Uterus (tissue), 4 donors: ENCODE measurements around the gene RNF151. TPM values are rescaled to one million over a fixed set of nuclear protein-coding genes. Genes with fewer than 3 reads are reported as not detected.

Source experiments
- DNase-seq, 2 donors: peaks; one replicate each; pipeline ENCODE4 v3.0.0-alpha.2; 2019 to 2020
- H3K27ac ChIP-seq, 2 donors: fragments of 200-600 bp; sonication (generic); 1 replicate in 1 of 2; 2 replicates in 1 of 2; pipeline ENCODE4 v1.5.1; 2016 to 2018
- H3K27me3 ChIP-seq, 2 donors: fragments of 200-600 bp; sonication (generic); one replicate each; pipeline ENCODE4 v1.5.1; 2018 to 2019; ENCODE audit warnings: control low read depth in 1 of 2
- H3K36me3 ChIP-seq, 2 donors: fragments of 200-600 bp; sonication (generic); one replicate each; pipeline ENCODE4 v1.5.1; 2019; ENCODE audit warnings: control low read depth in 1 of 2
- H3K4me1 ChIP-seq, 2 donors: fragments of 200-600 bp; sonication (generic); one replicate each; pipeline ENCODE4 v1.5.1; 2018 to 2019; ENCODE audit warnings: control low read depth in 1 of 2
- H3K4me3 ChIP-seq, 2 donors: fragments of 200-600 bp; sonication (generic); 1 replicate in 1 of 2; 2 replicates in 1 of 2; pipeline ENCODE4 v1.5.1; 2018 to 2019; ENCODE audit warnings: mild to moderate bottlenecking in 1 of 2
- H3K9me3 ChIP-seq, 2 donors: fragments of 200-600 bp; sonication (generic); one replicate each; pipeline ENCODE4 v1.5.1; 2019; ENCODE audit warnings: control low read depth in 1 of 2
- POLR2A ChIP-seq, 2 donors: fragments of 450-650 bp; IDR thresholded peaks; one replicate each; pipeline ENCODE4 v1.6.1; 2016; ENCODE audit warnings: antibody characterized with exemption in 2 of 2, mild to moderate bottlenecking in 1 of 2, moderate library complexity in 1 of 2
- intact Hi-C: fragments of 100-400 bp; cut with DNase I; formaldehyde crosslinking; loops from one replicate; pipeline ENCODE4 v1.15.1; 2023; ENCODE audit warnings: low total_unique reads
- total RNA-seq, 4 donors: library from RNA; depleted of rRNA in 3 of 4; stranded (reverse); fragments of >200 nt in 3 of 4; gene quantifications; one replicate each; pipeline versions ENCODE4 v1.1.0 to v1.2.4, GENCODE V29; 2014 to 2023
- TF ChIP-seq, protein P1 (sequence below), 4 experiments: fragments of 200-600 bp in 2 of 4; fragments of 450-650 bp in 2 of 4; sonication (generic) in 2 of 4; IDR thresholded peaks; one replicate each; pipeline ENCODE4 v1.5.1; 2016 to 2019; ENCODE audit warnings: antibody characterized with exemption in 4 of 4, mild to moderate bottlenecking in 2 of 4, moderate library complexity in 1 of 4
- donor health status: DM: yes; HTN: yes; CAD: no.

RNF151 gene
- total RNA-seq, 4 donors from 2014 or later = not detected

DNA sequence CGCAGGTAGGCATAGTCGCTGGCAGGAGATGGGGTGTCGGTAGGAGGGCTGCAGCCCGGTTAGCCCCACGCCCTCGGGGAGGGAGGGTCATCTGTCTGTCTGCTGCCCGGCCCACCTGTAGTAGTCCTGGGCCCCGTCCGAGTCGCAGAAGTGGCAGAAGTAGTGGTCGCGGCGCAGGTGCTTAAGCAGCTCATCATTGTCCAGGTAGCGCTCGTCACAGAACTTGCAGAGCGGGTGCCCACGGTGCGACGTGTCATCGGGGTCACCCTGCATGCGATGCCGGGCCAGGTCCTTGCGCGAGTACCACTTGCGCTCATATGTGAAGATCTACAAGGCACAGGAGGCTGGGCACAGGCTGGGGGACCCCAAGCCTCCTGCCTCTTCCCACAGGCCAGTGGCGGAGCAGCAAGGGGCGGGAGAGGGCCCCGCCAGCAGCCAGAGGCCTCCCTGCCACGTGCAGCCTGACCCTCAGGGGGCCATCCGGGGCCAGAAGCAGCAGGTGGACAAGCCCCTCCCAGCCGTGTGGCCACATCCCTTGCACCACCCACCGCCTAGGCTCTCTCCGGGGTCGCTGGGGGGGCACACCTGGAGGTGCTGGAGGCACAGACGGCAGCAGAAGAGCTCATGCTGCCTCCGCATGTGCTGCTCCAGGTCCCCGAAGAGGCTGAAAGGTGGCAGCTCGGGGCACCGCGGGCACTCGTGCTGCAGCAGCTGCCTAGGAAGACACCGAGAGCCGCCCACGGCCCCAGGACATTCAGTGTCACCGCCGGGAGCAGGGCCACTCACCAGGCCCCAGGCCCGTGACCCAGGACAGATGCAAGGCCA, 36.0 kb downstream of the RNF151 start:
- intact Hi-C loops = no loop called here
- DNase-seq = no peak
- no peaks in the 10 kb centered on the region for H3K27me3 ChIP-seq
- H3K9me3 ChIP-seq = no peaks in the 10 kb centered on the region
- TF ChIP-seq, protein P1, sequence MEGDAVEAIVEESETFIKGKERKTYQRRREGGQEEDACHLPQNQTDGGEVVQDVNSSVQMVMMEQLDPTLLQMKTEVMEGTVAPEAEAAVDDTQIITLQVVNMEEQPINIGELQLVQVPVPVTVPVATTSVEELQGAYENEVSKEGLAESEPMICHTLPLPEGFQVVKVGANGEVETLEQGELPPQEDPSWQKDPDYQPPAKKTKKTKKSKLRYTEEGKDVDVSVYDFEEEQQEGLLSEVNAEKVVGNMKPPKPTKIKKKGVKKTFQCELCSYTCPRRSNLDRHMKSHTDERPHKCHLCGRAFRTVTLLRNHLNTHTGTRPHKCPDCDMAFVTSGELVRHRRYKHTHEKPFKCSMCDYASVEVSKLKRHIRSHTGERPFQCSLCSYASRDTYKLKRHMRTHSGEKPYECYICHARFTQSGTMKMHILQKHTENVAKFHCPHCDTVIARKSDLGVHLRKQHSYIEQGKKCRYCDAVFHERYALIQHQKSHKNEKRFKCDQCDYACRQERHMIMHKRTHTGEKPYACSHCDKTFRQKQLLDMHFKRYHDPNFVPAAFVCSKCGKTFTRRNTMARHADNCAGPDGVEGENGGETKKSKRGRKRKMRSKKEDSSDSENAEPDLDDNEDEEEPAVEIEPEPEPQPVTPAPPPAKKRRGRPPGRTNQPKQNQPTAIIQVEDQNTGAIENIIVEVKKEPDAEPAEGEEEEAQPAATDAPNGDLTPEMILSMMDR (IDR thresholded peaks at IDR 0.05) = no peak
- no peak for TF ChIP-seq POLR2A (IDR thresholded peaks at IDR 0.05)
- H3K4me3 ChIP-seq = no peak overlapping the region
- peaks cover 0 to 18% of the 10 kb centered on the region in 2 donors for H3K4me1 ChIP-seq
- no peaks in the 10 kb centered on the region for H3K36me3 ChIP-seq
- no peak overlapping the region for H3K27ac ChIP-seq

DNA sequence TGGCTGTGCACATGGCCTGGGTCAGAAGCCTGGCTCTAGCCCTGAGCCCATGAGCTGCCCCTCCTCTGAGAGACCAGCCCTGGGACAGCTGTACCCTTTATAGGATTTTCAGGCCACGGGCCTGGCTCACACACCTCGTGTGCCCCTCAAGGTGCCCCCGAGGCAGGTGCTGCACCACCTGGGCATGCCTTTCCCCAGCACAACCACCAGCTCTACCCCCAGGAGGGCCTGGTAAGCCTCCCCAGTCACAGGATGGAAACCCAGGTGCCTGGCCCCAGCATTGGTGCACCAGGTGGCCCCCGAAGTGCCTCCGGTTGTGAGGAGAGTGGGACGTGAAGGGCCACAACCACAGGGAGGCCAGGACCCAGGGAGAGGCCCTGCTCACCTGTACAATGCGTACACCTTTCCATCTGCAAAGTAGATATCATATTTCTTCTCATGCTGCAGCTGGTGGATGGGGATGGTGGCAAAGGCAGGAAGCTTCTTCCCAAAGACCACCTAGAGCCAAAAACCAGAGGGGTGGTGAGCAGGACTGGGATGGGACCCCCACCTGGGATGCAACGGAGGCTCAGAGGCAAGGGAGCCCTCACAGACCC, 36.7 kb downstream of the RNF151 start:
- H3K27me3 ChIP-seq = no peaks in the 10 kb centered on the region
- intact Hi-C loops = no loop called here
- no peak overlapping the region for H3K4me3 ChIP-seq
- no peak for DNase-seq
- no peaks in the 10 kb centered on the region for H3K9me3 ChIP-seq
- H3K27ac ChIP-seq = no peak overlapping the region
- TF ChIP-seq POLR2A (IDR thresholded peaks at IDR 0.05) = no peak
- TF ChIP-seq, protein P1 (IDR thresholded peaks at IDR 0.05) = no peak
- peaks cover 0 to 25% of the 10 kb centered on the region in 2 donors for H3K4me1 ChIP-seq
- H3K36me3 ChIP-seq = no peaks in the 10 kb centered on the region

DNA sequence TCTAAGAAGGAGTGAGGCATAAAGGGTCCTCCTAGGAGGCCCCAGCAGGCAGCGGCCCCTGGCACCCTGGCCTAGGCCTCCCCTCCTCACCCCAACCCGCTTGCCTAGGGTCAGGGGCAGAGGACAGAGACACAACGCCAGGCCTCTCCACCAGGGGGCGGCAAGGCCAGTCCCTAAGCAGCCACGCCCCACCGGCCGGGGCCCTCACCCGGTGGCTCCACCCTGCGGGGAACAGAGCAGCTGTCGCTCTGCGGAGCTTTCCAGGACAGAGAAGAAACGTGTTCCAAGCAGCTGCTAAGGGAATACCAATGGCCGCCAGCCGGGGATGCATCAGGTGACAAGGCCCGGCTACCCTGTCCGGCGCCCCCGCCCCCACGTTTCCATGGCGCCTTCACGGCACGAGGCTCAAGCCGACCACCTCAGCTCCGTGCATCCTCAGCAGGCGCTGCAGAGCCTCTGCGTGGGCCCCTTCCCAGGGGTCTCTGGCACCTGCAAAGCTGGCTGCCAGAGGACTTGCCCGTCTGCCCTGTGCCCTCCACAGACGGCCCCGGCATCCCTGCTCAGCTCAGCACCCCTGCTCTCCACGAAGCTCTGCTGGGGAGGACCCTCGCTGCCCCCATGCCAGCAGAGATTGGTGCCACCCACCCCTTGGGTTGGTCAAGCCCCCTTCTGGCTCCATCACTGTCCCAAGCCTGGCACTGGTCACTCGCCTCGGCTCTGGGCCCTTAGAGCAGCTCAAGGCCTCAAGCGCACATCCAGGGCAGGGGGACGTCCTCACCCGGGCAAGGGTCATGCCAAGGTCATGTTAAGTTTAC, 37.4 kb downstream of the RNF151 start:
- intact Hi-C loops = no loop called here
- Histone ChIP-seq H3K27ac (no peak overlapping the region), H3K4me1 (peaks cover 0 to 25% of the 10 kb centered on the region in 2 donors), H3K27me3 (no peaks in the 10 kb centered on the region), H3K9me3 (no peaks in the 10 kb centered on the region), H3K36me3 (no peaks in the 10 kb centered on the region), H3K4me3 (no peak overlapping the region)
- TF ChIP-seq, protein P1 (IDR thresholded peaks at IDR 0.05) = peak; percentile 71 to 88 (median 82)
- no peak for TF ChIP-seq POLR2A (IDR thresholded peaks at IDR 0.05)
- peak; percentile 71 to 77 for DNase-seq

DNA sequence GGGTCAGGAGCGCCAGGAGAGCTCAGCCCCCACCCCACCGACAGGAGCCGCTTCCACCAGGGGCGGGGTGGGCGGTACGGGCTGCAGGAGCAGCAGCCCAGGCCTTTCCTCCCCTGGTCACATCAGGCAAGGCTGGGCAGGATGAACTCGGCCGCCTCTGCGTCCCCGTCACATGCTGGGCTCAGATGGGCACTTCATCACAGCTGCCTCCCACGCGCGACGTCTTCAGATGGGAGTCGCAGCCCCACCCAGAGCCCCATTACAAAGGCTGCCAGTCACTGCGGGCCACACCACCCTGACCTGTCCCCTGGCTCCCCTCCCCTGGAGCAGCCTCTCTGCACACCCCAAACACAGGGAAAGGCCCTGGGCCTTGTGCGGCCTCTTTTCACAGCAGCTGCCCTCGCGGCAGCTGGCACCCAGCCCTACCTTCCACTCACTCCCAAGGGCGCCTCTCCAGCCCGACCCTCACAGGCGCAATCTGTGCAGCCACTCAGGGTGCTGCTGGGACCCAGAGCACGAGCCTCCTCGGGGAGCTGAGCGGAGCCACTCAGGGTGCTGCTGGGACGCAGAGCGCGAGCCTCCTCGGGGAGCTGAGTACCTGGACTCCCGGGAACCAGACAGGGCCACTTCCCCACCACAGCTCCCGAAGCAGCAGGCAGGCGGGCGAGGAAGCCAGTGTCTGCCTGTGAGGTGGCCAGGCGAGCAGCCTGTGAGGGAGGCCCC, 38.3 kb downstream of the RNF151 start:
- no peak for DNase-seq
- H3K4me1 ChIP-seq = peaks cover 0 to 25% of the 10 kb centered on the region in 2 donors

More for the DNA sequence above, 38.3 kb downstream of the RNF151 start:
- no peak overlapping the region for H3K27ac ChIP-seq
- H3K4me3 ChIP-seq = no peak overlapping the region
- H3K9me3 ChIP-seq = no peaks in the 10 kb centered on the region
- TF ChIP-seq, protein P1 (IDR thresholded peaks at IDR 0.05) = no peak
- TF ChIP-seq POLR2A (IDR thresholded peaks at IDR 0.05) = no peak
- H3K36me3 ChIP-seq = no peaks in the 10 kb centered on the region
- intact Hi-C loops = no loop called here
- H3K27me3 ChIP-seq = no peaks in the 10 kb centered on the region
